ENCODE measurements around the gene BCO2.

GRCh38 chr11:112174789-112175598 is at the start of gene BCO2:
- TF ChIP-seq POLR2A (IDR thresholded peaks at IDR 0.05) = no peak
- TF ChIP-seq CTCF (IDR thresholded peaks at IDR 0.05) = peak; percentile 51 to 84 (median 79)
- TF ChIP-seq POLR2AphosphoS5 (IDR thresholded peaks at IDR 0.05) = peak in 1 of 3 donors; percentile 25

All from breast epithelium (tissue), 3 donors.